Renal cortical epithelial cell (primary cell): ENCODE measurements around the gene LRP3. TPM values are rescaled to one million over a fixed set of nuclear protein-coding genes. Genes with fewer than 3 reads are reported as not detected.

Source experiments
- DNase-seq: peaks from one replicate; pipeline ENCODE4 v3.0.0-alpha.2; 2011; ENCODE audit warnings: low read depth
- total RNA-seq: library from RNA; depleted of rRNA; stranded (reverse); fragments of >200 nt; gene quantifications from 2 replicates; pipeline ENCODE4 v1.2.3, GENCODE V29; 2014

The LRP3 gene
- total RNA-seq, 1 donor from 2014 or later, result 11.4 TPM

- DNase-seq, result no peak
These were observed 60.2 kb downstream of the LRP3 start for GRCh38 chr19:33254245-33254824.

GRCh38 chr19:33255781-33256180 is 61.7 kb downstream of the LRP3 start:
- no peak for DNase-seq

GRCh38 chr19:33256261-33256660 is 62.1 kb downstream of the LRP3 start:
- DNase-seq, result no peak

- DNase-seq, result no peak
These were observed 63.7 kb downstream of the LRP3 start for GRCh38 chr19:33257828-33258227.

Other genes with a start within 250 kb of the LRP3 start
- gene CEP89, start 222.4 kb upstream of the LRP3 start, total RNA-seq, result 8.7 and 22.4 TPM in 2 replicates
- 1.3 and 2.6 TPM in 2 replicates for gene FAAP24, start 222.1 kb upstream of the LRP3 start, total RNA-seq
- gene RHPN2, start 129.4 kb upstream of the LRP3 start, total RNA-seq, result 46.5 and 92.1 TPM in 2 replicates
- gene GPATCH1, start 113.1 kb upstream of the LRP3 start, total RNA-seq, result 4.2 and 8.3 TPM in 2 replicates
- not detected in 2 replicates for gene WDR88, start 62.2 kb upstream of the LRP3 start, total RNA-seq
- not detected in 2 replicates for gene SLC7A10, start 31.5 kb downstream of the LRP3 start, total RNA-seq
- 0.35 and 0.99 TPM in 2 replicates for gene CEBPA, start 108.2 kb downstream of the LRP3 start, total RNA-seq
- 28.0 and 28.4 TPM in 2 replicates for gene CEBPG, start 179.4 kb downstream of the LRP3 start, total RNA-seq